Neural cell (in vitro differentiated cells): ENCODE data around the gene MED13L. TPM values are rescaled to one million over a fixed set of nuclear protein-coding genes. Genes with fewer than 3 reads are reported as not detected.

Experiments
- H2AFZ ChIP-seq: fragments of 200-600, 300-800 bp; sonication (generic), shearing (Covaris generic); 2 replicates; pipeline ENCODE4 v1.6.0; 2014; ENCODE audit warnings: low read depth, mild to moderate bottlenecking, antibody characterized with exemption, low read length, moderate library complexity
- H3F3A ChIP-seq: fragments of 200-600 bp; shearing (Covaris generic); 2 replicates; pipeline ENCODE4 v1.6.1; 2016; ENCODE audit warnings: mild to moderate bottlenecking, moderate library complexity, mixed read lengths, antibody characterized with exemption, low read length; ENCODE audit not compliant: insufficient read depth, poor library complexity, severe bottlenecking
- H3K27ac ChIP-seq: fragments of 200-600, 300-800 bp; sonication (generic), shearing (Covaris generic); 2 replicates; pipeline ENCODE4 v1.5.1; 2014; ENCODE audit warnings: mild to moderate bottlenecking, low read length, moderate library complexity
- H3K27me3 ChIP-seq: fragments of 300-800, 200-600 bp; sonication (generic), shearing (Covaris generic); 2 replicates; pipeline ENCODE4 v1.6.0; 2014; ENCODE audit warnings: mild to moderate bottlenecking, low read depth, low read length, moderate library complexity; ENCODE audit not compliant: insufficient read depth
- H3K36me3 ChIP-seq: fragments of 300-800, 200-600 bp; sonication (generic), shearing (Covaris generic); 2 replicates; pipeline ENCODE4 v1.5.1; 2014; ENCODE audit warnings: mild to moderate bottlenecking, antibody characterized with exemption, low read length, moderate library complexity; ENCODE audit not compliant: insufficient read depth
- H3K4me2 ChIP-seq: fragments of 300-800, 200-600 bp; sonication (generic), shearing (Covaris generic); 2 replicates; pipeline ENCODE4 v1.6.0; 2014; ENCODE audit warnings: mild to moderate bottlenecking, low read length
- H3K4me3 ChIP-seq: fragments of 300-800, 200-600 bp; sonication (generic), shearing (Covaris generic); 2 replicates; pipeline ENCODE4 v1.5.1; 2014; ENCODE audit warnings: mild to moderate bottlenecking, low read length, moderate library complexity
- H3K79me2 ChIP-seq: fragments of 200-600 bp; shearing (Covaris generic); replicated peaks from 2 replicates; pipeline ENCODE4 v1.6.0; 2014; ENCODE audit warnings: mild to moderate bottlenecking, low read length, moderate library complexity; ENCODE audit not compliant: insufficient read depth
- H3K9ac ChIP-seq: fragments of 300-800, 200-600 bp; sonication (generic), shearing (Covaris generic); 2 replicates; pipeline ENCODE4 v1.6.1; 2016; ENCODE audit warnings: mild to moderate bottlenecking, low read length, mixed read lengths
- H3K9me2 ChIP-seq: fragments of 200-600 bp; shearing (Covaris generic); 2 replicates; pipeline ENCODE4 v1.6.1; 2016; ENCODE audit warnings: mild to moderate bottlenecking, low read length, mixed read lengths; ENCODE audit not compliant: insufficient read depth
- H3K9me3 ChIP-seq: fragments of 200-600, 300-800 bp; sonication (generic), shearing (Covaris generic); 2 replicates; pipeline ENCODE4 v1.6.1; 2016; ENCODE audit warnings: mild to moderate bottlenecking, mixed run types, low read length, moderate library complexity, mixed read lengths
- H4K20me1 ChIP-seq: fragments of 200-600 bp; shearing (Covaris generic); 2 replicates; pipeline ENCODE4 v1.6.1; 2016; ENCODE audit warnings: mild to moderate bottlenecking, mixed run types; ENCODE audit not compliant: insufficient read depth
- MXI1 ChIP-seq: fragments of 450-650 bp; conservative IDR thresholded peaks from 2 replicates; pipeline ENCODE4 v1.6.1; 2014; ENCODE audit warnings: antibody characterized with exemption, mild to moderate bottlenecking; ENCODE audit not compliant: poor library complexity, severe bottlenecking
- POLR2AphosphoS5 ChIP-seq: IDR thresholded peaks from 2 replicates; pipeline ENCODE4 v1.6.1; 2012
- RAD21 ChIP-seq: fragments of 450-650 bp; conservative IDR thresholded peaks from 2 replicates; pipeline ENCODE4 v1.6.1; 2014; ENCODE audit warnings: antibody characterized with exemption, mild to moderate bottlenecking, moderate library complexity
- REST ChIP-seq: IDR thresholded peaks from 2 replicates; pipeline ENCODE4 v1.6.1; 2012; ENCODE audit warnings: borderline replicate concordance
- SMC3 ChIP-seq: fragments of 450-650 bp; conservative IDR thresholded peaks from 2 replicates; pipeline ENCODE4 v1.6.1; 2014; ENCODE audit warnings: antibody characterized with exemption, mild to moderate bottlenecking, moderate library complexity; ENCODE audit not compliant: poor library complexity
- TAF1 ChIP-seq: IDR thresholded peaks from 2 replicates; pipeline ENCODE4 v1.6.1; 2012; ENCODE audit warnings: low read depth
- polyA plus RNA-seq: library from polyadenylated mRNA; depleted of rRNA; stranded (reverse); fragments of >200 nt; gene quantifications from 2 replicates; pipeline ENCODE4 v1.2.3, GENCODE V29; 2014

The MED13L gene
- polyA plus RNA-seq, 1 donor from 2014 or later, result 38.9 TPM

- Histone ChIP-seq H4K20me1 (no peaks in the 10 kb centered on the region), H3K9ac (no peak overlapping the region), H3K79me2 (no peaks in the 10 kb centered on the region), H3K36me3 (no peaks in the 10 kb centered on the region), H3K9me2 (no peaks in the 10 kb centered on the region), H3K27me3 (no peaks in the 10 kb centered on the region), H3K4me2 (no peak overlapping the region), H2AFZ (no peak overlapping the region), H3K4me3 (no peak overlapping the region), H3F3A (no peaks in the 10 kb centered on the region), H3K27ac (no peak overlapping the region), H3K9me3 (no peaks in the 10 kb centered on the region)
- TF ChIP-seq POLR2AphosphoS5 (no peak), REST (no peak), TAF1 (no peak), SMC3 (no peak)
Measured at GRCh38 chr12:116302166-116303058, 24.9 kb upstream of the MED13L start.

- no peak overlapping the region for H3K4me3 ChIP-seq
- H3K9me2 ChIP-seq, result no peaks in the 10 kb centered on the region
- H3K79me2 ChIP-seq, result no peaks in the 10 kb centered on the region
- H3F3A ChIP-seq, result no peaks in the 10 kb centered on the region
- H3K36me3 ChIP-seq, result no peaks in the 10 kb centered on the region
- H3K9me3 ChIP-seq, result no peaks in the 10 kb centered on the region
- H4K20me1 ChIP-seq, result no peaks in the 10 kb centered on the region
- no peak overlapping the region for H3K27ac ChIP-seq
- no peak overlapping the region for H3K4me2 ChIP-seq
- TF ChIP-seq RAD21, result no peak
- TF ChIP-seq SMC3, result no peak
- no peak overlapping the region for H3K9ac ChIP-seq
- H3K27me3 ChIP-seq, result no peaks in the 10 kb centered on the region
- H2AFZ ChIP-seq, result no peak overlapping the region
Measured at GRCh38 chr12:116301621-116302020, 24.1 kb upstream of the MED13L start.

GRCh38 chr12:116299665-116300328, 22.3 kb upstream of the MED13L start:
- H3K27ac ChIP-seq, result no peak overlapping the region
- no peaks in the 10 kb centered on the region for H3K79me2 ChIP-seq
- H3K9me3 ChIP-seq, result no peaks in the 10 kb centered on the region
- no peaks in the 10 kb centered on the region for H3K9me2 ChIP-seq
- no peak overlapping the region for H3K4me2 ChIP-seq
- H3K27me3 ChIP-seq, result no peaks in the 10 kb centered on the region
- no peak overlapping the region for H3K4me3 ChIP-seq
- TF ChIP-seq POLR2AphosphoS5 (no peak), MXI1 (no peak), RAD21 (no peak)
- no peak overlapping the region for H3K9ac ChIP-seq
- no peaks in the 10 kb centered on the region for H4K20me1 ChIP-seq
- H3K36me3 ChIP-seq, result no peaks in the 10 kb centered on the region
- no peak overlapping the region for H2AFZ ChIP-seq
- no peaks in the 10 kb centered on the region for H3F3A ChIP-seq
